GM19395 (cell line): ENCODE measurements around the gene CCT8L2.
"Not testable (repeated sequence)": the region's sequence is repeated elsewhere in the genome, so short reads cannot be mapped to it uniquely, and the experiment has no call there.

ENCODE experiments used
- ATAC-seq: cut with Tn5 transposase; IDR thresholded peaks from one replicate; pipeline ENCODE4 v1.9.1; 2021; ENCODE audit warnings: mild to moderate bottlenecking, moderate library complexity; ENCODE audit not compliant: unreplicated experiment

The CCT8L2 gene

GRCh38 chr22:16595251-16595650 lies 2.6 kb upstream of the CCT8L2 start:
- ATAC-seq = not testable (repeated sequence)

DNA sequence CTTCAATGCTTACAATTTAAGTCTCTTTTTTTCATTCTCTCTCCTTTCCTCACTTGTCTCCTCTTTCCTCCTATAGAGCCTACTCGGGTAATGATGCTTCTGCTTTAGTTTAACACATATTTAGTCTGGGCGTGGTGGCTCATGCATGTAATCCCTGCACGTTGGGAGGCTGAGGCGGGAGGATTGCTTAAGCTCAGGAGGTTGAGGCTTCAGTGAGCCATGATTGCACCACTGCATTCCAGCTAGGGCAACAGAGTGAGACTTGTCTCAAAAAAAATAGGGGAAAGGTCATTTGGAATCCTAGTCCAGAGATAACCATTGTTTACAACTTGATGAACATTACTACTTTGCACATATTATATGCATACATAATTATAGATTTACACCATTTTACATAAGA lies 1.4 kb upstream of the CCT8L2 start:
- no peak for ATAC-seq

- not testable (repeated sequence) for ATAC-seq
These were observed 379 bp downstream of the CCT8L2 start for GRCh38 chr22:16592231-16592630.

DNA sequence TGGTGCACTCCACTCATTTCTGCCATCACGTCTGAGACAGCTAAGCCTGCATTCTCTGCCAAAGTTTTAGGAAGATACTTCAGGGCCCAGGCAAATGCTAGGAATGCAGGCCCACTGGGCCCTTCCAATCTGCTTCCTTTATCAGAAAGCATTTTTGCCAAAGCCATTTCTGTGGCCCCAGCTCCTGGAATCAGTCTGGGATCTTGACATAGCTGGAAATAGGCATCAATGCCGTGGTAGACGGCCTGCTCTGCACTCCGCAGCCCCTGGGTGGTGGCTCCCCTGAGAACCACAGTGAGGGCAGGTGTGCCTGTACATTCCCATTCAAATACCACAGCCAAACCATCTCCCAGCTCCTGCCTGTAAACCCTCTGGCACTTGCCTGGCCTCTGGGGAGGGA lies 1.5 kb downstream of the CCT8L2 start:
- not testable (repeated sequence) for ATAC-seq

GRCh38 chr22:16586991-16587390 lies 5.6 kb downstream of the CCT8L2 start:
- no peak for ATAC-seq

- no peak for ATAC-seq
These were observed 6.4 kb downstream of the CCT8L2 start for GRCh38 chr22:16586170-16586569.

DNA sequence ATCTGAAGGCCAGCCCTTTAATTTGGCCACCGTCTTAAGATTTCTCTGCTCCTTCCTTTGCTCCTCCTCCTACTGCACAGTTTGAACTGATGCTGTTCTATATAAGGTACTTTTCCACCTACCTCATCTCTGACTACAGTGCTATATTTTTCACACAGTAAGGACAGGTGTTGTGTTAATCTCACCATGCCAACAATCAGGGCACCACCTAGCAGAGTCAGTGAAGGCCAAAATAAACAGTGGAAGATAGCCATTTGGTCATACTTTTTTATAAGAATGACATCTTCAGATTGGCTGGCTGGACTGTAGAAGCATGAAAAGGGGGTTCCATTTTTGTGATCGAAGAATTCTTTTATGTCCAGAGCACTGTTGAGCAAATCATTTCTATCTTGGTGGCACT lies 11.7 kb downstream of the CCT8L2 start:
- not testable (repeated sequence) for ATAC-seq

DNA sequence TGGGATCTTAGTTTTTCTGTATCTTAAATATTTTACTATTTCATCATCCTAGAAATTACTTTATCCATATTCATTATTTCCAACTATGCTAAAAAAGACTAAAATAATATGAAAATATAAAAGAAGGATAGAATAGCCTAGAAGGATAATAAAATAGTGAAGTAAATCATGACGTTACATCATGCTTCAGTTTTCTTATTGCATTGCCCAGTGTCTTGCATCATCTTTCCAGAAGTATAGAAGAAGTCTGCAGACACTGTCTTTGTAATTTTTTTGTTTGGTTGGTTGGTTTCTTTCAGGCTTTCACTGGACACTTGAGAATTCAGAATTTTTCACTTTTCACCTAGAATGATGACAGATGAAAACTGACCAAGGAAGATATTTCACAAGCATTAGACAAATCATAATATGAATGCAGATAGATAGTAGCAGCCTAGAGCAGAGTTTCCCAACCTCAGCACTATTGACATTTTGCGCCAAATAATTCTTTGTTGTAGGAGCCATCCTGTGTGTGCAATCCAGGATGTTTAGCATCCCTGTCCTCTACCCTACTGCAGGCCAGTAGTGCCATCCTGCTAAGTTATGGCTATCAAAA lies 23.3 kb downstream of the CCT8L2 start:
- not testable (repeated sequence) for ATAC-seq

DNA sequence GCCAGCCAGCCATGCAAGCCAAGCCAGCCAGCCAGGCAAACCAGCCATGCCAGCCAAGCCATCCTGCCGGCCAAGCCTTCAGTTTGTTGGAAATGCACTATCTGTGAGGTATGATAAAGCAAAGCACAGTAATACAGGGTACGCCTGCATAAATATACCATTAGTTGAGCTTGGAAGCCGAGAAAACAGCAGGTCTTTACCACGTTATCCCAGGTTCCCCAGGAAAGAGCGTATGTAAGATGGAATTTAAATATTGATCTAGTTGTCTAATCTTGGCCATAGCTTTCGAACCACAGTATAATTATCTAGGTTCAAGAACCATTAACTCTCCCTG lies 24.2 kb downstream of the CCT8L2 start:
- no peak for ATAC-seq

GRCh38 chr22:16567617-16568424 lies 24.8 kb downstream of the CCT8L2 start:
- not testable (repeated sequence) for ATAC-seq

GRCh38 chr22:16566421-16567151 lies 26.0 kb downstream of the CCT8L2 start:
- not testable (repeated sequence) for ATAC-seq

DNA sequence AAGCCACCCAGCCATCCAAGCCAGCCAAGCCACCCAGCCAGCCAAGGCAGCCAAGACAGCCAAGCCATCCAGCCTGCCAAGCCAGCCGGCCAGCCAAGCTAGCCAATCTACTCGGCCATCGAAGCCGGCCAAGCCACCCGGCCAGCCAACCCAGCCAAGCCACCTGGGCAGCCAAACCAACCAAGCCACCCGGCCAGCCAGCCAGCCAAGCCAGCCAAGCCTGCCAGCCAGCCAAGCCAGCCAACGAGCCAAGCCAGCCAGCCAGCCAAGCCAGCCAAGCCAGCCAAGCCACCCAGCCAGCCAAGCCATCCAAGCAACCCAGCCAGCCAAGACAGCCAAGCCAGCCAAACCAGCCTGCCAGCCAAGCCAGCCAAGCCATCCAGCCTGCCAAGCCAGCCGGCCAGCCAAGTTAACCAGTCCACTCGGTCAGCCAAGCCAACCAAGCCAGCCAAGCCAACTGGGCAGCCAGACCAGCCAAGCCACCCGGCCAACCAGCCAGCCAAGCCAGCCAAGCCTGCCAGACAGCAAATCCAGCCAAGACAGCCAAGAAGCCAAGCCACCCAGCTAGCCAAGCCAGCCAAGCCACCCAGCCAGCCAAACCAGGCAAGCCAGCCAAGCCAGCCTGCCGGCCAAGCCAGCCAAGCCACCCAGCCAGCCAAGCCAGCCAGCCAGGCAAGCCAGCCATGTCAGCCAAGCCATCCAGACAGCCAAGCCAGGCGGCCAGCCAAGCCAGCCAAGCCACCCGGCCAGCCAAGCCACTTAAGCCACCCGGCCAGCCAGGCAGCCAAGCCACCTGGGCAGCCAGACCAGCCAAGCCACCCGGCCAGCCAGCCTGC lies 26.8 kb downstream of the CCT8L2 start:
- not testable (repeated sequence) for ATAC-seq

DNA sequence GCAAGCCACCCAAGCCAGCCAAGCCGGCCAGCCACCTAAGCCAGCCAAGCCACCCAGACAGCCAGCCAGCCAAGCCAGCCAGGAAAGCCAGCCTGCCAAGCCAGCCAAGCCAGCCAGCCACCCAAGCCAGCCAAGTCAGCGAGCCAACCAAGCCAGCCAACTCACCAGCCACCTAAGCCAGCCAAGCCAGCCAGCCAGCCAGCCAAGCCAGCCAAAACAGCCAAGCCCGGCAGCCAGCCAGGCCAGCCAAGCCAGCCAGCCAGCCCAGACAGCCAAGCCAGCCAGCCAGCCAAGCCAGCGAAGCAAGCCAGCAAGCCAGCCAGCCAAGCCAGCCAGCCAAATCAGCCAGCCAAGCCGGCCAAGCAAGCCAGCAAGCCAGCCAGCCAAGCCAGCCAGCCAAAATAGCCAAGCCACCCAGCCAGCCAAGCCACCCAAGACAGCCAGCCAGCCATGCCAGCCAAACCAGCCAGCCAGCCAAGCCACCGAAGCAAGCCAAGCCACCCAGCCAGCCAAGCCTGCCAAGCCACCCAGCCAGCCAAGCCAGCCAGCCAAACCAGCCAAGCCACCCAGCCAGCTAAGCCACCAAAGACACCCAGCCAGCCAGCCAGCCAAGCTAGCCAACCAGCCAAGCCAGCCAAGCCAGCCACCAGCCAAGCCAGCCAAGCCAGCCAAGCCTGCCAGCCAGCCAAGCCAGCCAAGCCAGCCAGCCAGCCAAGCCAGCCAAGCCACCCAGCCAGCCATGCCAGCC lies 27.6 kb downstream of the CCT8L2 start:
- ATAC-seq = not testable (repeated sequence)

DNA sequence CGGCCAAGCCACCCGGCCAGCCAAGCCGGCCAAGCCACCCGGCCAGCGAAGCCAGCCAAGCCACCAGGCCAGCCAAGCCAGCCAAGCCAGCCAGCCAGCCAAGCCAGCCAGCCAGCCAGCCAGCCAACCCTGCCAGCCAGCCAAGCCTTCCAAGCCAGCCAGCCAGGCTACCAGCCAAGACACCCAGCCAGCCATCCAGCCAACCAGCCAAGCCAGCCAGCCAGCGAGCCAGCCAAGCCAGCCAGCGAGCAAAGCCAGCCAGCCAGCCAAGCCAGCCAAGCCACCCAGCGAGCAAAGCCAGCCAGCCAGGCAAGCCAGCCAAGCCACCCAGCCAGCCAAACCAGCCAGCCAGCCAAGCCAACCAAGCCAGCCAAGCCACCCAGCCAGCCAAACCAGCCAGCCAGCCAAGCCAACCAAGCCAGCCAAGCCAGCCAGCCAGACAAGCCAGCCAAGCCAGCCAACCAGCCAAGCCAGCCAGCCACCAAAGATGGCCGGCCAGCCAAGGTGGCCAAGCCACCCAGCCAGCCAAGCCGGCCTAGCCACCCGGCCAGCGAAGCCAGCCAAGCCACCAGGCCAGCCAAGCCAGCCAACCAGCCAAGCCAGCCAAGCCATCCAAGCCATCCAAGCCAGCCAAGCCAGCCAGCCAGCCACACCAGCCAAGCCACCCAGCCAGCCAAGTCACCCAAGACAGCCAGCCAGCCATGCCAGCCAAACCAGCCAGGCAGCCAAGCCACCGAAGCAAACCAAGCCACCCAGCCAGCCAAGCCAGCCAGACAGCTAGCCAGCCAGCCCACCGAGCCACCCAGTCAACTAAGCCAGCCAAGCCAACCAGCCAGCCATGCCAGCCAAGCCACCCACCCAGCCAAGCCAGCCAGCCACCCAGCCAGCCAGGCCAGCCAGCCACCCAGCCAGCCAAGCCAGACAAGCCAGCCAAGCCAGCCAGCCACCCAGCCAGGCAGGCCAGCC lies 28.8 kb downstream of the CCT8L2 start:
- ATAC-seq = no peak

DNA sequence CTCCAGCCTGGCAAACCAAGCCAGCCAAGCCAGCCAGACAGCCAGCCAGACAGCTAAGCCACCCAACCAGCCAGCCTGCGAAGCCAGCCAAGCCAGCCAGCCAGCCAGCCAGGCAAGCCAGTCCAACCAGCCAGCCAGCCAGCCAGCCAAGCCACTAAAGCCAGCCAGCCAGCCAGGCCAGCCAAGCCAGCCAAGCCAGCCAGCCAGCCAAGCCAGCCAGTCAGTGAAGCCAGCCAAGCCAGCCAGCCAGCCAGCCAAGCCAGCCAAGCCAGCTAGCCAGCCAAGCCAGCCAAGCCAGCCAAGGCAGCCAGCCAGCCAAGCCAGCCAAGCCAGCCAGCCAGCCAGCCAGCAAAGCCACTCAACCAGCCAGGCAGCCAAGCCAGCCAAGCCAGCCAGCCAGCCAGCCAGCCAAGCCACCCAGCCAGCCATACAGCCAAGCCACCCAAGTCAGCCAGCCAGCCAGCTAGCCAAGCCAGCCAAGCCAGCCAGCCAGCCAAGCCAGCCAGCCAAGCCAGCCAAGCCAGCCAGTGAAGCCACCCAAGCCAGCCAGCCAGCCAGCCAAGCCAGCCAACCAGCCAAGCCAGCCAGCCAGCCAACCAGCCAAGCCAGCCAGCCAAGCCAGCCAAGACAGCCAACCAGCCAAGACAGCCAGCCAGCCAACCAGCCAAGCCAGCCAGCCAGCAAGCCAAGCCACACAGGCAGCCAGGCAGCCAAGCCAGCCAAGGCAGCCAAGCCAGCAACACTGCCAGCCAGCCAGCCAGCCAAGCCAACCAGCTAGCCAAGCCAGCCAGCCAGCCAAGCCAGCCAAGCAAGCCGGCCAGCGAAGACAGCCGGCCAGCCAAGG lies 29.7 kb downstream of the CCT8L2 start:
- no peak for ATAC-seq

DNA sequence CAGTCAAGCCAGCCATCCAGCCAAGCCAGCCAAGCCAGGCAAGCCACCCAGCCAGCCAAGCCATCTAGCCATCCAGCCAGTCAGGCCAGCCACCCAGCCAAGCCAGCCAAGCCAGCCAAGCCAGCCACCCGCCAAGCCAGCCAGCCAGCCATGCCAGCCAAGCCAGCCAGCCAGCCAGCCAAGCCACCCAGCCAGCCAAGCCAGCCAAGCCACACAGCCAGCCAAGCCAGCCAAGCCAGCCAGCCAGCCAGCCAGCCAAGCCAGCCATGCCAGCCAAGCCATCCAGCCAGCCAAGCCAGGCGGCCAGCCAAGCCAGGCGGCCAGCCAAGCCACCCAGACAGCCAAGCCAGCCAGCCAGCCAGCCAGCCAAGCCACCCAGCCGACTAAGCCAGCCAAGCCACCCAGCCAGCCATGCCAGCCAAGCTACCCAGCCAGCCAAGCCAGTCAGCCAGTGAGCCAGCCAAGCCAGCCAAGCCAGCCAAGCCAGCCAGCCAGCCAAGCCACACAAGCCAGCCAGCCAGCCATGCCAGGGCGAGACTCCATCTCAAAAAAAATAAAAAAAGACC lies 31.4 kb downstream of the CCT8L2 start:
- not testable (repeated sequence) for ATAC-seq

- not testable (repeated sequence) for ATAC-seq
These were observed 32.0 kb downstream of the CCT8L2 start for GRCh38 chr22:16560651-16561050.

DNA sequence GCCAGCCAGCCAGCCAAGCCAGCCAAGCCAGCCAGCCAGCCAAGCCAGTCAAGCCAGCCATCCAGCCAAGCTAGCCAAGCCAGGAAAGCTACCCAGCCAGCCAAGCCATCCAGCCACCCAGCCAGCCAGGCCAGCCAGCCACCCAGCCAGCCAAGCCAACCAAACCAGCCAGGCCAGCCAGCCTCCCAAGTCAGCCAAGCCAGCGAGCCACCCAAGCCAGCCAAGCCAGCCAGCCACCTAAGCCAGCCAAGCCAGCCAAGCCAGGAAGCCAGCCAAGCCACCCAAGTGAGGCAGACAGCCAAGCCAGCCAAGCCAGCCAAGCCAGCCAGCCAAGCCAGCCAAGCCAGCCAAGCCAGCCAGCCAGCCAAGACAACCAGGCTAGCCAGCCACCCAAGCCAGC lies 32.6 kb downstream of the CCT8L2 start:
- ATAC-seq = not testable (repeated sequence)
